ENCODE measurements around the gene FHL3. TPM values are rescaled to one million over a fixed set of nuclear protein-coding genes. Genes with fewer than 3 reads are reported as not detected.

FHL3 gene
- total and polyA plus RNA-seq, 2 experiments from 2014 or later = 28.3 to 49.0 TPM

GRCh38 chr1:38038861-38039260 is 33.5 kb upstream of the FHL3 start:
- Mint-ChIP-seq H3K4me3 (no peak overlapping the region), H3K9me3 (peaks cover 4% of the 10 kb centered on the region), H3K27ac (no peak overlapping the region), H3K36me3 (ENCODE audit: low read depth) (peaks cover 39% of the 10 kb centered on the region), H3K27me3 (ENCODE audit: insufficient read depth, low read depth, poor library complexity) (peaks cover 7% of the 10 kb centered on the region), H3K4me1 (peaks cover 29% of the 10 kb centered on the region)
- Histone ChIP-seq H3K27ac (ENCODE audit: low read depth) (no peak overlapping the region), H3F3A (replicated peaks; ENCODE audit: low read depth) (no peaks in the 10 kb centered on the region), H3K27me3 (ENCODE audit: insufficient read depth) (peaks cover 14% of the 10 kb centered on the region), H3K36me3 (ENCODE audit: insufficient read depth) (no peaks in the 10 kb centered on the region), H2AFZ (no peak overlapping the region), H3K9me2 (ENCODE audit: insufficient read depth) (no peaks in the 10 kb centered on the region; the same call in 1 of the 2 replicates), H3K4me3 (no peak overlapping the region), H3K79me2 (replicated peaks; ENCODE audit: insufficient read depth) (peaks cover 9% of the 10 kb centered on the region), H4K20me1 (replicated peaks; ENCODE audit: insufficient read depth) (peaks cover 8% of the 10 kb centered on the region), H3K4me1 (ENCODE audit: insufficient read depth) (peaks cover 4% of the 10 kb centered on the region), H3K4me2 (no peak overlapping the region)
- ATAC-seq (no peak), DNase-seq (ENCODE audit: low spot score) (no peak)
- no peak for TF ChIP-seq CTCF (conservative IDR thresholded peaks at IDR 0.05; ENCODE audit: low read depth in 2 of 2)
- no peak for TF ChIP-seq REST (IDR thresholded peaks at IDR 0.05; ENCODE audit: unreplicated experiment)
- no peak for TF ChIP-seq ZNF114 (CRISPR knock-in tag; IDR thresholded peaks at IDR 0.05)
- no peak for TF ChIP-seq CREB1 (CRISPR knock-in tag; IDR thresholded peaks at IDR 0.05; ENCODE audit: low read depth)
- no peak for TF ChIP-seq ETS1 (IDR thresholded peaks at IDR 0.05)
- TF ChIP-seq NANOG (IDR thresholded peaks at IDR 0.05; ENCODE audit: borderline replicate concordance) = no peak
- no peak for TF ChIP-seq POLR2AphosphoS5 (IDR thresholded peaks at IDR 0.05; ENCODE audit: low read depth)
- no peak for TF ChIP-seq JUNB (IDR thresholded peaks at IDR 0.05; ENCODE audit: unreplicated experiment)
- TF ChIP-seq EZH2 (IDR thresholded peaks at IDR 0.05; ENCODE audit: low read depth, unreplicated experiment) = no peak
- no peak for TF ChIP-seq ZNF331 (CRISPR knock-in tag; IDR thresholded peaks at IDR 0.05; ENCODE audit: low read depth)
- no peak for TF ChIP-seq ZNF462 (CRISPR knock-in tag; IDR thresholded peaks at IDR 0.05)
- TF ChIP-seq STAT1 (IDR thresholded peaks at IDR 0.05; ENCODE audit: unreplicated experiment) = no peak
- no peak for TF ChIP-seq EZH2phosphoT487 (IDR thresholded peaks at IDR 0.05; ENCODE audit: unreplicated experiment)

Measured in GM23338 (cell line).